Upper lobe of left lung (tissue), 4 donors: Measurements from ENCODE around the gene B4GALNT3.

ENCODE experiments used
- CTCF ChIP-seq, 6 experiments: fragments of 450-650 bp in 4 of 6; fragments of 200-600 bp in 2 of 6; sonication (generic) in 2 of 6; IDR thresholded peaks; one replicate each; pipeline ENCODE4 v1.5.1; 2016 to 2019; ENCODE audit warnings: antibody characterized with exemption in 6 of 6
- POLR2AphosphoS5 ChIP-seq, 2 donors: sonication (generic); formaldehyde crosslinking; IDR thresholded peaks; one replicate each; pipeline ENCODE4 v1.5.1; 2017; ENCODE audit warnings: antibody characterized with exemption in 2 of 2

GRCh38 chr12:496736-497135 lies 37.0 kb downstream of the B4GALNT3 start:
- TF ChIP-seq CTCF (IDR thresholded peaks at IDR 0.05) (no peak), POLR2AphosphoS5 (IDR thresholded peaks at IDR 0.05) (no peak)
